ENCODE measurements around the gene TFF2. TPM values are rescaled to one million over a fixed set of nuclear protein-coding genes. Genes with fewer than 3 reads are reported as not detected.

The TFF2 gene, protein sequence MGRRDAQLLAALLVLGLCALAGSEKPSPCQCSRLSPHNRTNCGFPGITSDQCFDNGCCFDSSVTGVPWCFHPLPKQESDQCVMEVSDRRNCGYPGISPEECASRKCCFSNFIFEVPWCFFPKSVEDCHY
- 1 to 10 TPM in 2 of 4 donors, under 1 TPM in 1, not detected in 1; 0.21 to 5.0 (median 1.4) TPM for polyA plus RNA-seq
- long read RNA-seq, donor 1, partial matches to known transcripts: 0 of 2 reads
- long read RNA-seq, donor 1, other reads (novel, unspliced or antisense): 0 of 2 reads
- long read RNA-seq, donor 2: 0 reads
- long read RNA-seq, donor 3: 0 reads
- long read RNA-seq, donor 4: 0 reads
- long read RNA-seq, donor 5: 0 reads
- long read RNA-seq, donor 6, partial matches to known transcripts: 0 of 1 reads
- long read RNA-seq, donor 6, other reads (novel, unspliced or antisense): 0 of 1 reads
- long read RNA-seq, donor 7: 0 reads
- long read RNA-seq, donor 8: 0 reads
- long read RNA-seq, donor 9: 0 reads
- long read RNA-seq, donor 10: 0 reads

DNA sequence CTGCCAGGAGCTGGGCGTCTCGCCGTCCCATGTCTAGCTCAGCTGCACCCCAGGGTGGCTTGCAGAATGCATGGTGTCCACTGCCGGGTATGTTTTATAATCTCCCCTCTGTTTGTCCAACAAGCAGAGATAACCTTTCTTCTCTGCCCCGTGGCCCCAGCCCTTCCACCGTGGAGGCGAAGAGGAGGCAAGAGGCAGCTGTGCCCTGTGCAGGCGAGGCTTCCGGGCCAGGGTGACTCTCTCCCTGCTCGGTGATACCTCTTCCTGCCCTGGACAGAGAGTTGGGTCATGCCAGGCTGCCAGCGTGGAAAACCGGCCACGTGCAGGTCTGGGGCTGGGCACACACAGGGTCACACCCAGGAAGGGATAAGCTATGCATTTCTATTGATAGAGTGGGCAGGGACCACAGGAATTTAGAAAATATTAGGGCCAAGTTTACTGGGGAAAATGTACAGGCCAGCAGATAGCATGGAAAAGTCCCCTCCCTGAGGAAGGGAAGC lies at the start of gene TFF2:
TSS of gene TFF2 (minus strand) at position 68 of the 500 bp plus-strand sequence. CDS start at position 31, 37 bp downstream.
- Histone ChIP-seq H3K36me3 (ENCODE audit: control insufficient read depth in 3 of 3, insufficient read depth in 2 of 3, low read depth in 1 of 3, low read length in 3 of 3) (no peaks in the 10 kb centered on the region), H3K27me3 (ENCODE audit: control insufficient read depth in 3 of 3, insufficient read depth in 3 of 3, low read length in 3 of 3) (no peaks in the 10 kb centered on the region), H3K4me3 (ENCODE audit: low read depth in 1 of 3, low read length in 3 of 3) (no peak within 1 kb of the TSS), H3K4me1 (ENCODE audit: control insufficient read depth in 3 of 3, insufficient read depth in 2 of 3, low read depth in 1 of 3, low read length in 2 of 3) (peaks cover 0 to 7% (median 0%) of the 10 kb centered on the region in 3 donors), H3K9me3 (ENCODE audit: control insufficient read depth in 2 of 2, insufficient read depth in 1 of 2, low read depth in 1 of 2, low read length in 1 of 2) (peaks cover 0 to 13% of the 10 kb centered on the region in 2 donors), H3K27ac (ENCODE audit: low read depth in 1 of 3, low read length in 2 of 3) (no peak within 1 kb of the TSS)
- WGBS, 3 donors: 63 to 70% (median 65%) methylated on average over 13 of the region's 13 CpGs
- DNase-seq: no peak
- FAIRE-seq: no peak

DNA sequence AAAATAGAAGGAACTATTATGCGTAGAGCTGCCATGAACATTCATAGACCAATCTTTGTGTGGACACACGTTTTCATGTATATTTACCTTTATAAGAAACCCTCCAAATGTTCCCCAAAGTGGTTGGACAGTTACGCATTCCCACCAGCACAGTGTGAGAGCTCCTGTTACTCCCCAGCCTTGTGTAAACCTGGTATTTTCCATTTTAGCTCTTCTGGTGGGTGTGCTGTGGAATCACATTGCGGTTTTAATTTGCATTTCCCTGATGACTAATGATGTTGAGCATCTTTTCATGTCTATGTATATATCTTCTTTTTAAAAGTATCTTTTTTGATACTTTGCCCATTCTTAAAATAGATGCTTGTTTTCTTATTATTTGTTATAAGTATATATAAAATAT lies 49.7 kb upstream of the TFF2 start:
- Histone ChIP-seq H3K27me3 (ENCODE audit: control insufficient read depth in 3 of 3, insufficient read depth in 3 of 3, low read length in 3 of 3) (no peaks in the 10 kb centered on the region), H3K27ac (ENCODE audit: low read depth in 1 of 3, low read length in 2 of 3) (no peak overlapping the region), H3K4me1 (ENCODE audit: control insufficient read depth in 3 of 3, insufficient read depth in 2 of 3, low read depth in 1 of 3, low read length in 2 of 3) (peaks cover 0 to 21% (median 2%) of the 10 kb centered on the region in 3 donors), H3K4me3 (ENCODE audit: low read depth in 1 of 3, low read length in 3 of 3) (no peak overlapping the region), H3K9me3 (ENCODE audit: control insufficient read depth in 2 of 2, insufficient read depth in 1 of 2, low read depth in 1 of 2, low read length in 1 of 2) (no peaks in the 10 kb centered on the region), H3K36me3 (ENCODE audit: control insufficient read depth in 3 of 3, insufficient read depth in 2 of 3, low read depth in 1 of 3, low read length in 3 of 3) (no peaks in the 10 kb centered on the region)
- 76 to 85% (median 78%) methylated on average over 4 of the region's 4 CpGs for WGBS, 3 donors
- DNase-seq: no peak
- FAIRE-seq: no peak

- no peaks in the 10 kb centered on the region for H3K27me3 ChIP-seq (ENCODE audit: control insufficient read depth in 3 of 3, insufficient read depth in 3 of 3, low read length in 3 of 3)
- no peak overlapping the region for H3K4me3 ChIP-seq (ENCODE audit: low read depth in 1 of 3, low read length in 3 of 3)
- no peaks in the 10 kb centered on the region for H3K9me3 ChIP-seq (ENCODE audit: control insufficient read depth in 2 of 2, insufficient read depth in 1 of 2, low read depth in 1 of 2, low read length in 1 of 2)
- FAIRE-seq: no peak
- peak in 1 of 2 donors; percentile 78 for DNase-seq
- WGBS, 3 donors: 62 to 68% (median 68%) methylated on average over 12 of the region's 12 CpGs
- H3K27ac ChIP-seq (ENCODE audit: low read depth in 1 of 3, low read length in 2 of 3): peak overlapping the region in 1 of 3 donors; percentile 54
- no peaks in the 10 kb centered on the region for H3K36me3 ChIP-seq (ENCODE audit: control insufficient read depth in 3 of 3, insufficient read depth in 2 of 3, low read depth in 1 of 3, low read length in 3 of 3)
- H3K4me1 ChIP-seq (ENCODE audit: control insufficient read depth in 3 of 3, insufficient read depth in 2 of 3, low read depth in 1 of 3, low read length in 2 of 3): peaks cover 0 to 21% (median 2%) of the 10 kb centered on the region in 3 donors
Observed at GRCh38 chr21:42398436-42399028, 47.7 kb upstream of the TFF2 start.

- 86 to 92% (median 90%) methylated on average over 14 of the region's 14 CpGs for WGBS, 3 donors
- peak overlapping the region in 1 of 3 donors; percentile 54 for H3K27ac ChIP-seq (ENCODE audit: low read depth in 1 of 3, low read length in 2 of 3)
- no peak for DNase-seq
Observed at GRCh38 chr21:42397746-42398394, 47.1 kb upstream of the TFF2 start.

GRCh38 chr21:42396799-42397745 lies 46.3 kb upstream of the TFF2 start:
- Histone ChIP-seq H3K9me3 (ENCODE audit: control insufficient read depth in 2 of 2, insufficient read depth in 1 of 2, low read depth in 1 of 2, low read length in 1 of 2) (no peaks in the 10 kb centered on the region), H3K4me3 (ENCODE audit: low read depth in 1 of 3, low read length in 3 of 3) (no peak overlapping the region), H3K27ac (ENCODE audit: low read depth in 1 of 3, low read length in 2 of 3) (no peak overlapping the region), H3K4me1 (ENCODE audit: control insufficient read depth in 3 of 3, insufficient read depth in 2 of 3, low read depth in 1 of 3, low read length in 2 of 3) (peaks cover 0 to 15% (median 2%) of the 10 kb centered on the region in 3 donors), H3K27me3 (ENCODE audit: control insufficient read depth in 3 of 3, insufficient read depth in 3 of 3, low read length in 3 of 3) (no peaks in the 10 kb centered on the region), H3K36me3 (ENCODE audit: control insufficient read depth in 3 of 3, insufficient read depth in 2 of 3, low read depth in 1 of 3, low read length in 3 of 3) (no peaks in the 10 kb centered on the region)
- 88 to 92% (median 89%) methylated on average over 19 of the region's 19 CpGs for WGBS, 3 donors
- DNase-seq: no peak
- FAIRE-seq: no peak

More at GRCh38 chr21:42397746-42398394, 47.1 kb upstream of the TFF2 start:
- Histone ChIP-seq H3K36me3 (ENCODE audit: control insufficient read depth in 3 of 3, insufficient read depth in 2 of 3, low read depth in 1 of 3, low read length in 3 of 3) (no peaks in the 10 kb centered on the region), H3K4me1 (ENCODE audit: control insufficient read depth in 3 of 3, insufficient read depth in 2 of 3, low read depth in 1 of 3, low read length in 2 of 3) (peaks cover 0 to 20% (median 2%) of the 10 kb centered on the region in 3 donors), H3K27me3 (ENCODE audit: control insufficient read depth in 3 of 3, insufficient read depth in 3 of 3, low read length in 3 of 3) (no peaks in the 10 kb centered on the region), H3K4me3 (ENCODE audit: low read depth in 1 of 3, low read length in 3 of 3) (no peak overlapping the region), H3K9me3 (ENCODE audit: control insufficient read depth in 2 of 2, insufficient read depth in 1 of 2, low read depth in 1 of 2, low read length in 1 of 2) (no peaks in the 10 kb centered on the region)
- no peak for FAIRE-seq

- Histone ChIP-seq H3K27me3 (ENCODE audit: control insufficient read depth in 3 of 3, insufficient read depth in 3 of 3, low read length in 3 of 3) (no peaks in the 10 kb centered on the region), H3K4me1 (ENCODE audit: control insufficient read depth in 3 of 3, insufficient read depth in 2 of 3, low read depth in 1 of 3, low read length in 2 of 3) (peaks cover 0 to 14% (median 2%) of the 10 kb centered on the region in 3 donors), H3K9me3 (ENCODE audit: control insufficient read depth in 2 of 2, insufficient read depth in 1 of 2, low read depth in 1 of 2, low read length in 1 of 2) (peaks cover 0 to 6% of the 10 kb centered on the region in 2 donors), H3K36me3 (ENCODE audit: control insufficient read depth in 3 of 3, insufficient read depth in 2 of 3, low read depth in 1 of 3, low read length in 3 of 3) (no peaks in the 10 kb centered on the region), H3K27ac (ENCODE audit: low read depth in 1 of 3, low read length in 2 of 3) (no peak within 1 kb of the TSS), H3K4me3 (ENCODE audit: low read depth in 1 of 3, low read length in 3 of 3) (no peak within 1 kb of the TSS)
- DNase-seq: peak in 1 of 2 donors; percentile 50
- FAIRE-seq: no peak
- WGBS, 3 donors: 54 to 85% (median 67%) methylated on average over 17 of the region's 17 CpGs
Observed at GRCh38 chr21:42395905-42396651, 45.3 kb upstream of the TFF2 start, which contains the start of gene TMPRSS3. TMPRSS3 (minus strand) TSS chr21:42396052; CDS start chr21:42395417, 635 bp downstream.

GRCh38 chr21:42395302-42395701 lies 44.5 kb upstream of the TFF2 start:
- Histone ChIP-seq H3K9me3 (ENCODE audit: control insufficient read depth in 2 of 2, insufficient read depth in 1 of 2, low read depth in 1 of 2, low read length in 1 of 2) (peaks cover 0 to 6% of the 10 kb centered on the region in 2 donors), H3K4me1 (ENCODE audit: control insufficient read depth in 3 of 3, insufficient read depth in 2 of 3, low read depth in 1 of 3, low read length in 2 of 3) (peaks cover 0 to 14% (median 2%) of the 10 kb centered on the region in 3 donors), H3K27me3 (ENCODE audit: control insufficient read depth in 3 of 3, insufficient read depth in 3 of 3, low read length in 3 of 3) (no peaks in the 10 kb centered on the region), H3K27ac (ENCODE audit: low read depth in 1 of 3, low read length in 2 of 3) (no peak overlapping the region), H3K4me3 (ENCODE audit: low read depth in 1 of 3, low read length in 3 of 3) (no peak overlapping the region), H3K36me3 (ENCODE audit: control insufficient read depth in 3 of 3, insufficient read depth in 2 of 3, low read depth in 1 of 3, low read length in 3 of 3) (no peaks in the 10 kb centered on the region)
- DNase-seq (no peak), FAIRE-seq (no peak)
- WGBS, 3 donors: 94 to 96% (median 94%) methylated on average over 11 of the region's 11 CpGs

All from small intestine (tissue), 16 donors.